ENCODE data around the gene RCOR3. TPM values are rescaled to one million over a fixed set of nuclear protein-coding genes. Genes with fewer than 3 reads are reported as not detected.
"Not testable (repeated sequence)": the region's sequence is repeated elsewhere in the genome, so short reads cannot be mapped to it uniquely, and the experiment has no call there.

The RCOR3 gene
- 10 to 100 TPM; 58.5 to 64.0 TPM for total RNA-seq
- total RNA-seq = 46.6 to 48.7 reads per million in 2 donors

DNA sequence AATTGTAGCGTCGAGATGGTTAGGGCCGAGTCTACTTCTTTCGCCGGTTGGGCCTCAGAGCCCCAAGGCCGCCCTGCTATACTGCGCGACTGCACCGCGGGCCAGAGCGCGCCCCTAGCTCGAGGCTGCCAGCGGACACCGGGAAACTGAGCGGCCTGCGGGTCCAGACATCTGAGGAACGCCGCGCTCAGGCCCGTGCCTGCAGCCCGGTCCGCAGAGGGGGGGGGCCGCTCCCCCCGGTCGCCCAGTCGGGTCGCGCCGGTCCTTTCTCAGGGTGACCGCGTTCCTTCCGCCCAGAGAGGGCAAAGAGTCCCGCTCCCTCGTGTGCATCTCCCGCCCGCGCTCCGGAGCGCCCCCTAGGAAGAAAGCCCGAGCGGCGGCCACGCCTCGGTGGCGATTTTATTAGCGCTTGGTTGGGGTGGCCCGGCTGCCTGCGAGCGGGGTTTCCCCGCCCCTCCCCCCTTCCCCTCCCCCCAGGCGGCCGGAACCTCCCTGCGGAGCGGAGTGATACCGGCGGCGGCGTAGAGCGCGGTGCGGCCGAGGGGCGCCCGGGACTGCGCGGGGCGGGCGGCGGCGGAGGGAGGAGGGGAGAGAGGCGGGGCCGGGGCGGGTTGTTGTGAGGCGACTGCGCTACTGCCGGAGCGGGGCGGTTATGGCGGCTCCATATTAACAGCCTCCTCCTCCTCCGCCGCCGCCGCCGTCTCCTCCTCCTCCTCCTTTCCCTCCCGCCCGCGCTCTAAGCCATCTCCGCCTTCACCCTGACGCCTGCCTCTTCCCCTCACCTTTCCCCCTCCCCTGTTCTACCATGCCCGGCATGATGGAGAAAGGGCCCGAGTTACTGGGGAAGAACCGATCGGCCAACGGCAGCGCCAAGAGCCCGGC, at the start of gene RCOR3:
TSS of gene RCOR3 (plus strand) at position 611 of the 882 bp plus-strand sequence. CDS start at position 806, 195 bp downstream.
- H3K9me3 ChIP-seq (ENCODE audit: control insufficient read depth, low read length, poor library complexity, severe bottlenecking) = no peaks in the 10 kb centered on the region
- peak within 1 kb of the TSS; percentile 97 for H3K4me3 Mint-ChIP-seq
- peaks cover 2% of the 10 kb centered on the region for H3K36me3 Mint-ChIP-seq (ENCODE audit: low read depth)
- peak; percentile 84 for ATAC-seq
- peaks cover 14% of the 10 kb centered on the region for H3K4me1 Mint-ChIP-seq
- H3K27me3 Mint-ChIP-seq = no peaks in the 10 kb centered on the region
- peak within 1 kb of the TSS; percentile 90 for H3K27ac Mint-ChIP-seq
- peak; percentile 83 to 90 (median 89) for DNase-seq

DNA sequence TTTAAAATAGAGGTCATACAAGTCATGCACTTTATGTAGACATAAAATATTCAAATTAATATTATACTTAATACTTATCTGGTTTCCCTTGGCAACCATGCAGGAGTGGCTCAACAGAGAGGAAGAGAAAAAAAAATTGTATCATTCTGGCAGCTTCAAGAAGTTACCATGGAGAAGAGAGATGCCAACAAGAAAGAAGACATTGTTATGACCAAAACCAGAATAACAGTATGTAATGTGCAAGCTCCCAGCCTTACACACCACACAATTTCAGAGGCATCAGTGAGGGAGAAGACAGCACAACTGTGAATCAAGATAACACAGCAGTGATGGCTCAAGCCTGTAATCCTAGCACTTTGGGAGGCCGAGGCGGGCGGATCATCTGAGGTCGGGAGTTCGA, 49.1 kb upstream of the RCOR3 start:
- no peak for DNase-seq
- no peak for ATAC-seq
- no peaks in the 10 kb centered on the region for H3K9me3 ChIP-seq (ENCODE audit: control insufficient read depth, low read length, poor library complexity, severe bottlenecking)
- Mint-ChIP-seq H3K27me3 (no peaks in the 10 kb centered on the region), H3K36me3 (ENCODE audit: low read depth) (no peaks in the 10 kb centered on the region), H3K4me3 (no peak overlapping the region), H3K4me1 (no peaks in the 10 kb centered on the region), H3K27ac (no peak overlapping the region)

DNA sequence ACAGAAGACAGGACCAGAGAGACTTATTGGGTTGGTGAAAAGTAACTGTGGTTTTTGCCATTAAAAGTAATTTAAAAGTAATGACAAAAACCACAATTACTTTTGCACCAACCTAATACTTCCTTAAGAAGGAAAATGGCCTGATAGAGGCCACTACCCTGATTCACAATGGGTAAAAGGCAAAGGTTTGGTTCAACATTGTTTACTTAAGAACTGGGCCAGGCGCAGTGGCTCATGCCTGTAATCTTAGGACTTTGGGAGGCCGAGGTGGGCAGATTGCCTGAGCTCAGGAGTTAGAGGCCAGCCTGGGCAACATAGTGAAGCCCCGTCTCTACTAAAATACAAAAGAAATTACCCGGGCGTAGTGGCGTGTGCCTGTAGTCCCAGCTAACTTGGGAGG, 48.2 kb upstream of the RCOR3 start:
- H3K4me3 Mint-ChIP-seq = no peak overlapping the region
- H3K4me1 Mint-ChIP-seq = no peaks in the 10 kb centered on the region
- no peak overlapping the region for H3K27ac Mint-ChIP-seq
- peaks cover 2% of the 10 kb centered on the region for H3K36me3 Mint-ChIP-seq (ENCODE audit: low read depth)
- peaks cover 7% of the 10 kb centered on the region for H3K27me3 Mint-ChIP-seq
- no peak for ATAC-seq
- H3K9me3 ChIP-seq (ENCODE audit: control insufficient read depth, low read length, poor library complexity, severe bottlenecking) = no peaks in the 10 kb centered on the region
- no peak for DNase-seq

DNA sequence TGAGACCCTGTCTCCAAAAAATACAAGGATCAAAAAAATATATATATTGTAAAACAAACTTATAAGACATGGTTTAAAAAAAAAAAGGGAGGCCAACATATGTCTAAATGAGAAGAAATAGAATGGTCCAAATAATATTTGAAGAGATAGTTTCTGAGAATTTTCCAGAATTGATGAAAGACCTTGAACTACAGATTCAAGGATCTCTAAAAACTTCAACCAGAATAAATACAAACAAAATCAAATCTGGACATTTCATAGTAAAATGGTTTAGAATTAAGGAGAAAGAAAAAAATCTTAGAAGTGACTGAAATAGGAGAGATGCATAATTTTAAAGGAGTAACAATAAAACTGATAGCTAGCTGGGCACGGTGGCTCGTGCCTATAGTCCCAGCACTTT, 45.5 kb upstream of the RCOR3 start:
- no peaks in the 10 kb centered on the region for H3K9me3 ChIP-seq (ENCODE audit: control insufficient read depth, low read length, poor library complexity, severe bottlenecking)
- Mint-ChIP-seq H3K36me3 (ENCODE audit: low read depth) (peaks cover 2% of the 10 kb centered on the region), H3K4me3 (no peak overlapping the region), H3K27me3 (peaks cover 7% of the 10 kb centered on the region), H3K27ac (no peak overlapping the region), H3K4me1 (no peaks in the 10 kb centered on the region)
- DNase-seq (no peak), ATAC-seq (no peak)

DNA sequence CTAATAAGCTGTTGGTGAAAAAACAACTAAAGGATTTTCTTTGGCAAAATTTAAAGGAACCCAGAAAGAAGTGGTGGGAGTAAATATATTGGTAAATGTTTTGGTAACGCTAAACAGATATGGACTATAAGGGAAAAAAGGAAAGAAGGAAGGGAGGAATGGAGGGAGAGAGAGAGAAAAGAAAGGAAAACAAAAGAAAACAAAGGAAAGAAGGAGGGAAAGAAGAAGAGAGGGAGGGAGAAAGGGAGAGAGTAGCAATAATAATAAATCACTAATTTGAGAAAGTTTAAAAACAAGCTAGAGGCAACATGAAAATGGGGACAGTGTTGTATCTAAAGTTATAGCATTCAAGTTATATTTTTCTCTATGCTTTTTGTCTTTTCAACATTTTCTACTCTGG, 43.6 kb upstream of the RCOR3 start:
- no peaks in the 10 kb centered on the region for H3K4me1 Mint-ChIP-seq
- peaks cover 2% of the 10 kb centered on the region for H3K36me3 Mint-ChIP-seq (ENCODE audit: low read depth)

DNA sequence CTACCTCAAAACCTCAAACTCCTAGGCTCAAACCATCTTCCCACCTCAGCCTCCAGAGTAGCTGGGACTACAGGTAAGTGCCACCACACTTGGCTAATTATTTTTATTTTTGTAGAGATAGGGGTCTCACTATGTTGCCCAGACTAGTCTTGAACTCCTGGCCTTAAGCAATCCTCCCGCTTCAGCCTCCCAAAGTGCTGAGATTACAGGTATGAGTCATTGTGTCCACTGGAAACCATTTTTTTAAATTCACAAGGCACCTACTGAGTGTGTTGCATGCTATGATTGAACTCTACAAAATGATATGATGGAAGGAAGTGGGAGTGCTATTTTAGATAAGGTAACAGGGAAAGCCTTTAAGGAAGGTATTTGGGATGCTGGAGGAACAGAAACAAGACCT, 41.8 kb upstream of the RCOR3 start:
- Mint-ChIP-seq H3K27me3 (peaks cover 13% of the 10 kb centered on the region), H3K36me3 (ENCODE audit: low read depth) (peaks cover 2% of the 10 kb centered on the region), H3K4me3 (no peak overlapping the region), H3K27ac (no peak overlapping the region), H3K4me1 (no peaks in the 10 kb centered on the region)
- ATAC-seq (no peak), DNase-seq (no peak)
- no peaks in the 10 kb centered on the region for H3K9me3 ChIP-seq (ENCODE audit: control insufficient read depth, low read length, poor library complexity, severe bottlenecking)

More for the DNA sequence above, 43.6 kb upstream of the RCOR3 start:
- peaks cover 13% of the 10 kb centered on the region for H3K27me3 Mint-ChIP-seq
- no peak overlapping the region for H3K27ac Mint-ChIP-seq
- no peaks in the 10 kb centered on the region for H3K9me3 ChIP-seq (ENCODE audit: control insufficient read depth, low read length, poor library complexity, severe bottlenecking)
- H3K4me3 Mint-ChIP-seq = no peak overlapping the region
- no peak for ATAC-seq
- DNase-seq = no peak

DNA sequence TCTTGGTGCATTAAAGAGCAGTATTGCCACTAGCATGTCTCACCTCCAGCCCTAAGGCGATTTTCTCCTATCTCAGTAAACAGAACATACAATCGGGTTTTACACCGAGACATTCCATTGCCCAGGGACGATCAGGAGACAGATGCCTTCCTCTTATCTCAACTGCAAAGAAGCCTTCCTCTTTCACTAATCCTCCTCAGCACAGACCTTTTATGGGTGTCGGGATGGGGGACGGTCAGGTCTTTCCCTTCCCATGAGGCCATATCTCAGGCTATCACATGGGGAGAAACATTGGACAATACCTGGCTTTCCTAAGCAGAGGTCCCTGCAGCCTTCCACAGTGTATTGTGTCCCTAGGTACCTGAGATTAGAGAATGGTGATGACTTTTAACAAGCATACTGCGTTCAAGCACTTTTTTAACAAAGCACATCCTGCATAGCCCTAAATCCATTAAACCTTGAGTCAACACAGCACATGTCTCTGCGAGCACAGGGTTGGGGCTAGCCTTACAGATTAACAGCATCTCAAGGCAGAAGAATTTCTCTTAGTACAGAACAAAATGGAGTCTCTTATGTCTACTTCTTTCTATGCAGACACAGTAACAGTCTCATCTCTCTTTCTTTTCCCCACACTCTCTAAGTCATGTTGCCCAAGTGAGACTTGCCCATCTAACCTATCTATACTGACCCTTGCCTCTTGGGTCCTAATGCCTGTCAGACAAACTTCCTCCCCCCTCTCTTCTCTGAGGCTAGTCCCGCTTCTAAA, 36.5 kb upstream of the RCOR3 start:
- not testable (repeated sequence) for H3K36me3 Mint-ChIP-seq (ENCODE audit: low read depth); H3K27me3 Mint-ChIP-seq; ATAC-seq; H3K4me3 Mint-ChIP-seq; H3K4me1 Mint-ChIP-seq; H3K9me3 ChIP-seq (ENCODE audit: control insufficient read depth, low read length, poor library complexity, severe bottlenecking); H3K27ac Mint-ChIP-seq; DNase-seq

DNA sequence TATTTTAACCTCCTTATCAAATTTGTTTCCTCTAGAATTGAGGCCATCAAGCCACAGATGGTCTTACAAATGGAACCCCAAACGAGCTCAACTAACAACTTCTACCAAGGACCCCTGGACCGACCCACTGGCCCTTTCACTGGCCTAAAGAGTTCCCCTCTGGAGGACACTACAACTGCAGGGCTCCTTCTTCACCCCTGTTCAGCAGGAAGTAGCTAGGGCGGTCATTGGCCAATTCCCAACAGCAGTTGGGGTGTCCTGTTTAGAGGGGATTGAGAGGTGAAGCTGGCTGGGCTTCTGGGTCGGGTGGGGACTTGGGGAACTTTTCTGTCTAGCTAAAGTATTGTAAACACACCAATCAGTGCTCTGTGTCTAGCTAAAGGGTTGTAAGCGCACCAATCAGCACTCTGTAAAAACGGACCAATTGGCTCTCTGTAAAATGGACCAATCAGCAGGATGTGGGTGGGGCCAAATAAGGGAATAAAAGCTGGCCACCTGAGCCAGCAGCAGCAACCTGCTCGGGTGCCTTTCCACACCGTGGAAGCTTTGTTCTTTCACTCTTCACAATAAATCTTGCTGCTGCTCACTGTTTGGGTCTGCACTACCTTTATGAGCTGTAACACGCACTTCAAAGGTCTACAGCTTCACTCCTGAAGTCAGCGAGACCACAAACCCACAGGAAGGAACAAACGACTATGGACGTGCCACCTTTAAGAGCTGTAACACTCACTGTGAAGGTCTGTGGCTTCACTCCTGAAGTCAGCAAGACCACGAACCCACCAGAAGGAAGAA, 30.4 kb upstream of the RCOR3 start:
- H3K27me3 Mint-ChIP-seq; H3K36me3 Mint-ChIP-seq (ENCODE audit: low read depth); H3K9me3 ChIP-seq (ENCODE audit: control insufficient read depth, low read length, poor library complexity, severe bottlenecking): not testable (repeated sequence)
- peak overlapping the region; percentile 71 for H3K4me3 Mint-ChIP-seq
- peak; percentile 89 for ATAC-seq
- H3K4me1 Mint-ChIP-seq = peaks cover 22% of the 10 kb centered on the region
- H3K27ac Mint-ChIP-seq = peak overlapping the region; percentile 88
- peak in 2 of 3 donors; percentile 10 to 16 for DNase-seq

DNA sequence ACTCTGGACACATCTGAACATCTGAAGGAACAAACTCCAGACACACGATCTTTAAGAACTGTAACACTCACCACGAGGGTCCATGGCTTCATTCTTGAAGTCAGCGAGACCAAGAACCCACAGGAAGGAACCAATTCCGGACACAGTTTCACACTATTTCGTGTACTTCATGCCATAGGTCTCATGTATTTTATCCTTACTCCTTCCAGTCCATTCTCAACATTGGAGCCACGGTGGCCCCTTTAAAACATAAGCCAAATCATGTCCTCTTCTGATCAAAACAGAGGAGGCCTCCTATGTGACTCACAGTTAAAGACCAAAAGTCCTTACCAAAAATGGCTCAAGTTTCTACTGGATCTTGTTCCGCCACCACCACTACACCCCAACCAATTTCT, 29.8 kb upstream of the RCOR3 start:
- Mint-ChIP-seq H3K4me3 (peak overlapping the region; percentile 71), H3K4me1 (peaks cover 22% of the 10 kb centered on the region), H3K36me3 (ENCODE audit: low read depth) (no peaks in the 10 kb centered on the region), H3K27me3 (no peaks in the 10 kb centered on the region), H3K27ac (peak overlapping the region; percentile 88)
- DNase-seq (no peak), ATAC-seq (peak; percentile 56)
- H3K9me3 ChIP-seq (ENCODE audit: control insufficient read depth, low read length, poor library complexity, severe bottlenecking) = no peaks in the 10 kb centered on the region

DNA sequence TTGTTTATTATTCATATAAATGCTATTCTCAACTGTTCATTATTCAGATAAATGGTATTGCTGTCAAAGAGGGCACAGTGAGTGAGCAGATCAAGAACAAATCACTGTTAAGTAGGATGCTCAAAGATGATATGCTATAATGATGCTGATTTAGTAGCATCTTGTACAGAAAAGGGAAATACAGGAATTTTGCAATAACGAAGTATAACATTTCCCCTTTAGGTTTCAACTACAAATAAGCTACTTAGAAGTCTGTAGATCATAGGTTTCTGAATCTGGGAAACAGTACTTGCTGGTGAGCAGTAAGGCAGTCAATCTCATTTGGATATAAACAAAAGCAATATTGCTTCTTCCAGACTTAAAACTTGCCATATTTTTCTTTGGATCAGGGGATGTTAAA, 27.3 kb upstream of the RCOR3 start:
- no peaks in the 10 kb centered on the region for H3K27me3 Mint-ChIP-seq
- H3K4me3 Mint-ChIP-seq = no peak overlapping the region
- H3K4me1 Mint-ChIP-seq = peaks cover 22% of the 10 kb centered on the region
- no peaks in the 10 kb centered on the region for H3K9me3 ChIP-seq (ENCODE audit: control insufficient read depth, low read length, poor library complexity, severe bottlenecking)
- DNase-seq = no peak
- no peaks in the 10 kb centered on the region for H3K36me3 Mint-ChIP-seq (ENCODE audit: low read depth)
- H3K27ac Mint-ChIP-seq = no peak overlapping the region
- no peak for ATAC-seq

DNA sequence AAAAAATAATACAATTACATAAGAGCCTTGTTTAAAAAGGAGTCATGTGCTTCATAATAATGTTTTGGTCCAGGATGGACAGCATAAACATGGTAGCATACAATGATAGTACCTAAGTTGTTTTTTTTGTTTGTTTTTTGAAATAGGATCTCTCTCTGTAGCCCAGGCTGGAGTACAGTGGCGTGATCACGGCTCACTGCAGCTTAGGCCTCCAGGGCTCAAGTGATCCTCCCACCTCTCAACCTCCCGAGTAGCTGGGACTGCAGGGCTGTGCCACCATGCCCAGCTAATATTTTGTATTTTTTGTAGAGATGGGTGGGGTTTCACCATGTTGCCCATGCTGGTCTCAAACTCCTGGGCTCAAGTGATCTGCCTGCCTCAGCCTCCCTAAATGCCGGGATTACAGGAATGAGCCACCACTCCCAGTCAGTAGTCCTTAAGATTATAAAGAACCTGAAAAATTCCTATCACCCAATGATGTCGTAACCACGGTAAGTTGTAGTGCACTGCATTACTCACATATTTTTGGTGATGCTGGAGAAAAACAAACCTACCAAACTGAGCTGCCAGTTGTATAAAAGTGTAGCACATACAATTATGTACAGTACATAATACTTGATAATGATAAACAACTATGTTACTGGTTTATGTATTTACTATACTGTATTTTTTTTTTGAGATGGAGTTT, 22.4 kb upstream of the RCOR3 start:
- no peak overlapping the region for H3K4me3 Mint-ChIP-seq
- H3K4me1 Mint-ChIP-seq = no peaks in the 10 kb centered on the region
- DNase-seq = no peak
- no peaks in the 10 kb centered on the region for H3K27me3 Mint-ChIP-seq
- H3K36me3 Mint-ChIP-seq (ENCODE audit: low read depth) = peaks cover 3% of the 10 kb centered on the region
- H3K27ac Mint-ChIP-seq = no peak overlapping the region
- no peak for ATAC-seq
- H3K9me3 ChIP-seq (ENCODE audit: control insufficient read depth, low read length, poor library complexity, severe bottlenecking) = no peaks in the 10 kb centered on the region

DNA sequence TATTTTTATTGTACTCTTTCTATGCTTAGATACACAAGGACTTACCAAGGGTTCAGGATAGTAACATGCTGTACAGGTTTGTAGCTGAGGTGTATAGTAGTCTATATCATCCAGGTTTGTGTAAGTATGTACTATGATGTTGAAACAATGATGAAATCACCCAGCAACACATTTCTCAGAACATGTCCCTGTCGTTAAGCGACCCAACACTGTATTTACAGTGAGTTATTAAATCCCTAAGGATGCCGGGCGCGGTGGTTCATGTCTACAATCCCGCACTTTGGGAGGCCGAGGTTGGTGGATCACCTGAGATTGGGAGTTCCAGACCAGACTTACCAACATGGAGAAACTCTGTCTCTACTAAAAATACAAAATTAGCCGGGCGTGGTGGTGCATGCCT, 21.6 kb upstream of the RCOR3 start:
- Mint-ChIP-seq H3K27me3 (no peaks in the 10 kb centered on the region), H3K4me1 (no peaks in the 10 kb centered on the region), H3K27ac (no peak overlapping the region), H3K36me3 (ENCODE audit: low read depth) (peaks cover 3% of the 10 kb centered on the region), H3K4me3 (no peak overlapping the region)
- DNase-seq = no peak
- no peak for ATAC-seq
- H3K9me3 ChIP-seq (ENCODE audit: control insufficient read depth, low read length, poor library complexity, severe bottlenecking) = no peaks in the 10 kb centered on the region
